ENCODE results near the gene NMD3.
"Not testable (repeated sequence)": the region's sequence is repeated elsewhere in the genome, so short reads cannot be mapped to it uniquely, and the experiment has no call there.

NMD3 gene

DNA sequence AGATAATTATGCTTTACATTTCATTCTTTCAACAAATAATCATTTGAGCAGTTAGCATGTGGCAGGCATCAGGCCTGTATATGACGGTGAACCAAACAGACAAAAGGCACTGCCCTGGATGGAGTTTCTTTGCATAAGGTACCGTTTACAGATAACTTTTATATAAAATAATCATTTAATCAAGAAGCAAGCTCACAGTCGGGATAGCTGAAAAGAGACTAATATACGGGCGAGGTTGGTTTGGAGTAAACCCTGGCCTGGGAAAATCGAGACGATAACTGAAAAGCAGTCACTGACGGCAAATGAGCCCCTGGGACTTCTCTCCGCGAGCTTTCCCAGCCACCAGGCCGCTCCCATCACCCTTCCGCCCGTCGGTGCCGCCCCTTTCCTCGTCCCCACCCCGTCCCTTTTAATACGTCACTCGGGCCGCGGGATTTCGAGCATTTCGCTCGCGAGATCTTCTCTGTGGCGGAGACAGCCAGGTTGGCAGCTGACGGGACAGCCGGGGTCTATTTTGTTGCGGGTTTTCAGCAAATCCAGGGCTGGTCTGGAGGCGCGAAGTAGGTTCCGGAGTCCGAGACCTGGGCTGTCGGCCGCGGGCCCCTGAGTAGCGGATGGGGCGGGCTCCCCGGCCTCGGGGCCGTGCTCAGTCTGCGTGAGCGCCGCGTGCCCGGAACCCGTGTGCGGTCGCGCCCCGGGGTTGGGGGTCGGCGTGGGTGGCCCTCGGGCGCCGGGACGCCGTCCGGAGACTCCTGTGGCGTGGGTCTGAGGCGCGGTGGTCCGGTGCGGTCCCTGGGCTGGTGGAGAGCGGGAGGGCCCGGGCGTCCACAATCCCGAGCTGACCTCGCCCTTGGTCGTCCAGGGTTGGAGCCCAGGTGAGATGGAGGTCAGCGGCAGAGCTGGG lies at the start of gene NMD3:
NMD3 (plus strand) TSS at position 462 of the 904 bp plus-strand sequence. CDS start 703 bp downstream, outside the sequence.
- DNase-seq = peak; percentile 96 to 97

- DNase-seq = no peak
Measured at GRCh38 chr3:161171639-161172552, 49.2 kb upstream of the NMD3 start.

- DNase-seq = no peak
Measured at GRCh38 chr3:161175506-161175905, 45.6 kb upstream of the NMD3 start.

GRCh38 chr3:161177991-161178390 lies 43.1 kb upstream of the NMD3 start:
- DNase-seq = no peak

GRCh38 chr3:161181371-161181770 lies 39.7 kb upstream of the NMD3 start:
- not testable (repeated sequence) for DNase-seq

DNA sequence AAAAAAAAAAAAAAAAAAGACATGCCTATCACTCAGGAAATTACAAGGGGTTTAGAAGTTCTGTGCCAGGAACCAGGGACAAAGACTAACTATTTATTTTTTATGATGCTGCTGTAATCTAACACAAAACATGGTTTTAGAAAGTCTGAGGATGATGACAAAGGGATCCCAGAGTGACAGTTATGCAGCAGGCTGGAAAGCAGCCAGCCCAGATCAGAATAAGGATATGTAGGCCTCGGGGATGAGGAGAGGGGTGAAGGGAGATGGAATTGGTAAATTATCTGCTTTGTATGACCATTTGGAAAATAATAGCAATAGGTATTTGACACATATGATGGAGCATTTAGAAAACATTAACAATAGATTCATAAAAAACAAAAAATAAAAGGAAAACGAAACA lies 34.1 kb upstream of the NMD3 start:
- no peak for DNase-seq

GRCh38 chr3:161197855-161198850 lies 23.0 kb upstream of the NMD3 start:
- DNase-seq = no peak

DNA sequence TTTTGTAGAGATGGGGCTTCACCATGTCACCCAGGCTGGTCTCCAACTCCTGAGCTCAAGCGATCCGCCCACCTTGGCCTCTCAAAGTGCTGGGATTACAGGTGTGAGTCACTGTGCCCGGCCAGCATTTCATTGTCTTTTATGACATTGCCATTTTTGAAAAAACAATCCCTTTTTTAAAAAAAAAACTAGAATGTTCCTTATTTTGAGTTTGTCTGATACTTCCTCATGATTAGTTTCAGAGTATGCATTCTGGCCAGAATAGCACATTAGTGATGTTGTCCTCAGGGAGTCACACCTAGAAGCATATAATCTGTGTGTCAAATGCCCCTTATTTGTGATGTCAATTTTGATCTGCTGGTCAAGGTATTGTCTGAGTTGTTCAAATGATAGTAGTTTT lies 21.2 kb upstream of the NMD3 start:
- no peak for DNase-seq

GRCh38 chr3:161203485-161204098 lies 17.5 kb upstream of the NMD3 start:
- DNase-seq = no peak

DNA sequence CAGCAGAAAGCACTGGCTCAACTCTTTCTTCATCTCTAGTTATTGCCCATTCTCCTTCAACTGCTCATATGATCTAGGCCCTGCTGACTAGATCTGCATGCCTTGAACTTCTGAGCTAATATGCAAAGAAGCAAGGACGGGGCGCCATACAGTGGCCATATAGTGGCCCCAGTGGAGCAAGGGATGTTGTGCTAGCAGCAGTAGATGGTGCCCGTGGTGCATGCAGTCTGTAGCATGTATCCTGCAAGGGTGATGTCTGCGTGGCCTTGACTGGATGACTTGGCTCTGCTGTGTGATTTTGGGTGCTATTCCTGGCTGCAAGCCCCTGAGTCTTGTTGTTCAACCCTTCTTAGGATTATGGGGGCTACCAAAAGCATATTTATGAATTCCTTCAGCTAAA lies 12.2 kb upstream of the NMD3 start:
- DNase-seq = no peak

DNA sequence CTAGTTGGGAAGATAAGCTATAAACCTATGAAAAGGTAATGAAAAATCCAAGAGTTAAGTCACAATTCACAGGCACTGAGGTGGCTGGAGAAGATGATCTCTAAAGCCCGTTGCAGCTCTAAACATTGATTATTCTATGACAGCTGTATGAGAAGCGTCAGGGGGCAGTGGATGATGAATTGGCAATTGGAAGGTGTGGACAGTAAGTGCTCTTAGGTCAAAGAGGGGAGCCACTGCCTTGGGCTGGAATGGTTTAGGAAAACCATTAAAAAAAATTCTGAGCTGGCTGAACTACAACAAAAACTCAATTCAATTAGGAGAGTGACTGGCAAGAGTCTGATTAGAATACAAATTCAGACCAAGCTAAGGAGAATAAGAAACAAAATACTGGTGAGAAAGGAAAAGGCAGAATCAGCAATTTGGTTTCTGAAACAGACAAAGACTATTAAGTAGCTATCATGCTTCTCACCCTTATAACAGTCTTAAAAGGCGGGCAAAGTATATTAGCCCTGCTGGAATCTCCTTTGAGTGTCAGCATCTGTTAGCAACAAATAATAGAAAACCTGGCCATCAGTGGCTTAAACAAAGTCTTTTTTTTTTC lies 8.8 kb upstream of the NMD3 start:
- DNase-seq = no peak

- DNase-seq = no peak
Measured at GRCh38 chr3:161212906-161213305, 8.2 kb upstream of the NMD3 start.

GRCh38 chr3:161213644-161214043 lies 7.5 kb upstream of the NMD3 start:
- DNase-seq = no peak

DNA sequence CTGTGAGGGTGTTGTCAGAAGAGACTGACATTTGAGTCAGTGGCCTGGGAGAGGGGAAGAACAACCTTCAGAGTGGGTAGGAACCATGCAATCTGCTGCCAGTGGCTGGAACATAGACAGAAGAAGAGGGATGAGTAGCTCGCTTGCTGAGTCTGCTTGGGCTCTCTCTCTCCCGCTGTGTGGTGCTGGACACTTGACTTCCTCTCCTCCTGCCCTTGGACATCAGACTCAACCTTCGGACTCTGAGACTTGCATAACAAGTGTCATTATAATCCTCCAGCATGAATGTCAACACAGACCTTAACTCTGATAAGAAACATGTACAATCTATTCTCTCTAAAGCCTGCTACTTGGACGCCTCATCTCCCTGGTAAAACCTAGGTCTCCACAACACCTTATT lies 5.9 kb upstream of the NMD3 start:
- no peak for DNase-seq

DNA sequence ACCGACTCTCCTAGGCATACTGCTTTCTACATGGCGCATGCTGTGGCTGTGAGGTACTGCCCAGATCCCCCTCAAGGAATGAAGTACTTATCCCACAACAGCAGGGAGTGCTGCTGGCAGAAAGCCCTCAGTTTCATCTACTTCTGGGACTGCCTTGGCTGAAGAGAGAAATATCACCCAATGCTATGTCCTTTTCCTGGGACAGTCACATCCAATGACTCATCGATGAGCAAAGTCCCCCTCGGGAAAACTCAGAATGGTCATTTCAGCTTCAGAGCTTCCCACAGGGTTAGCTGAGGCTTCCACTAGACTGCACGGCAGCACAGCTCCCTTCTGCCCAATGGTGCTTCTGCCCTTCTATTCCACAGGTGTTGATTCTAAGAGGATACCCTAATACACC lies 3.6 kb upstream of the NMD3 start:
- DNase-seq = no peak

- DNase-seq = no peak
Measured at GRCh38 chr3:161219495-161219894, 1.6 kb upstream of the NMD3 start.

DNA sequence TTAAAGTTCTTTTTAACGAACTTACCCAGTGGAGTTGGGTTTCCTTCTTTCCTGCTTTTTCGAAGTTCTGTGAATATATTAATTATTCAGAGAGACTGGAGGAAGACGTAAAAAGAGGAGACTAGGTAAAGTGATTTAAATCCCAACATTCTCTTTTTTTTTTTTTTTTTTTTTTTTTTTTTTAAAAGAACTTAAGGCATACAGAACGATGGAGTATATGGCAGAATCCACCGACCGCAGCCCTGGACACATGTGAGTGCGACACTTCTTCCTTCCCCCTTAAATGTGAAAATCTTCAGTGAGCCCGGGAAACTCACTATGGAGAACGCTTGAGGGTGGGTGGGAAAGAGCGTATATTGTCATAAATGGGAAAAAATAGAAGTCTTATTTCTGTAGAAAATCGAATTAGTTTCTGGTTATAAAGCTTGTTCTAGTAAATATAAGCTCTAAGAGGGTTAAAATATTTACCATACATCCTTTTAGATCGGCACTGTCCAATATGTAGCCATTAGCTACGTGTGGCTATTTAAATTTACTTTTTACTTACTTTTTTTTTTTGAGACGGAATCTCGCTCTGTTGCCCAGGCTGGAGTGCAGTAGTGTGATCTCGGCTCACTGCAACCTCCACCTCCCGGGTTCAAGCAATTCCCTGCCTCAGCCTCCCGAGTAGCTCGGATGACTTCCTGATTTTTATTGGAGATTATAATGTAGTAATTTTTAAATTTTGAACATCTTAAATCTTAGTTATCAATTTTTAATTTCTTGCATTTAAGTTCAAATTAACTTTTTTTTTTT lies 892 bp downstream of the NMD3 start:
- peak in 1 of 2 experiments; percentile 29 for DNase-seq

GRCh38 chr3:161222662-161223061 lies 1.6 kb downstream of the NMD3 start:
- no peak for DNase-seq

- DNase-seq = no peak
Measured at GRCh38 chr3:161224786-161225185, 3.7 kb downstream of the NMD3 start.

DNA sequence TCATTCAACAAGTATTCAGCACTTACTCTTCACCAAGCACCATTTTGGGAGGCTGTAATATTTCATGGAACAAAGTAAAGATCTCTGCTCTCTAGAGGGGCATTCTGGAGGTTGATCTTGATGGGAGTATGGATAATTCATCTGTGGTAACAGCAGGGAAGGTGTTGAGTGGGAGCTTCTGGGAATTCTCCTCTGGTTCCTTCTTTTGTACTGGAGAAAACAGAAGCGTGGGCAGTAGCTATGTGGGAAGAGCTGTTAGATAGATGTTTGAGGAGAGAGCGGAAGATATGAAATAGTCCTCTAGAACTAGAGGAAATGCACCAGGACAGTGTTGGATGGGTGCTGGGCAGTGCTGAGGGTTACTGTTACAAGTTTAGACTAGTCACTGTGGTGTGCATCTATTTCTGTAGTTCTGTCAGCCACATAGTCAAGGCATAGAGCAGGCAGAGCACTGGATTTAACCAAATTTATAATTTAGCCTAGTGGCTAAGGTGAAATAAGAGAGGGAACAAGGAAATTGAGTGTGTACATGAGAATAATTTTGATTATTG lies 9.6 kb downstream of the NMD3 start:
- DNase-seq = no peak
